G401 (cell line): Measurements from ENCODE around the gene ETNPPL. TPM values are rescaled to one million over a fixed set of nuclear protein-coding genes. Genes with fewer than 3 reads are reported as not detected.

Source experiments
- DNase-seq: peaks from one replicate; pipeline ENCODE4 v3.0.0-alpha.2; 2015; ENCODE audit warnings: low spot score
- in situ Hi-C: cut with HindIII; loops from 2 replicates; pipeline ENCODE4 v1.10.0; 2016; ENCODE audit warnings: low sequenced_read_pairs, mixed read lengths
- total RNA-seq: library from RNA; depleted of rRNA; stranded (reverse); fragments of >200 nt; shearing (Covaris generic); gene quantifications from 2 replicates; pipeline ENCODE4 v1.2.3, GENCODE V29; 2014; rRNA removed

The ETNPPL gene
- total RNA-seq, 1 experiment from 2014 or later, result not detected

- DNase-seq, result no peak
- in situ Hi-C loops, result no loop called here
Measured at GRCh38 chr4:108706289-108706688, 56.6 kb downstream of the ETNPPL start.

- no peak for DNase-seq
- in situ Hi-C loops, result no loop called here
Measured at GRCh38 chr4:108703966-108704365, 58.9 kb downstream of the ETNPPL start.

- in situ Hi-C loops, result no loop called here
- DNase-seq, result no peak
Measured at GRCh38 chr4:108703370-108703769, 59.5 kb downstream of the ETNPPL start.

GRCh38 chr4:108702960-108703359 is 59.9 kb downstream of the ETNPPL start:
- in situ Hi-C loops, result no loop called here
- DNase-seq, result no peak

GRCh38 chr4:108700081-108700757 is 62.6 kb downstream of the ETNPPL start:
- DNase-seq, result no peak
- in situ Hi-C loops, result no loop called here

GRCh38 chr4:108696160-108696559 is 66.7 kb downstream of the ETNPPL start:
- DNase-seq, result no peak
- in situ Hi-C loops, result no loop called here

- in situ Hi-C loops, result no loop called here
- DNase-seq, result no peak
Measured at GRCh38 chr4:108695062-108695461, 67.8 kb downstream of the ETNPPL start.

- in situ Hi-C loops, result no loop called here
Measured at GRCh38 chr4:108694423-108694822, 68.4 kb downstream of the ETNPPL start.

GRCh38 chr4:108693819-108694218 is 69.0 kb downstream of the ETNPPL start:
- in situ Hi-C loops, result no loop called here

More at GRCh38 chr4:108694423-108694822, 68.4 kb downstream of the ETNPPL start:
- DNase-seq, result no peak

GRCh38 chr4:108693211-108693610 is 69.6 kb downstream of the ETNPPL start:
- in situ Hi-C loops, result no loop called here
- no peak for DNase-seq

More at GRCh38 chr4:108693819-108694218, 69.0 kb downstream of the ETNPPL start:
- DNase-seq, result no peak

Other genes starting within 250 kb of the ETNPPL start
- gene RPL34, start 142.5 kb downstream of the ETNPPL start, total RNA-seq, result 749 and 1,206 TPM in 2 replicates
- 94.7 and 100 TPM in 2 replicates for gene OSTC, start 112.5 kb downstream of the ETNPPL start, total RNA-seq